Subcutaneous abdominal adipose tissue (tissue), 5 donors: ENCODE results near the gene KCNJ6.

Source experiments
- H3K27ac ChIP-seq: one replicate; pipeline ENCODE4 v1.7.0; 2013; ENCODE audit warnings: low read depth, mild to moderate bottlenecking, inconsistent platforms, low read length, moderate library complexity
- H3K27me3 ChIP-seq, 5 donors: one replicate each; pipeline ENCODE4 v1.7.0; 2013; ENCODE audit warnings: low read length in 5 of 5, inconsistent platforms in 1 of 5; ENCODE audit not compliant: control insufficient read depth in 5 of 5, insufficient read depth in 4 of 5
- H3K36me3 ChIP-seq, 5 donors: one replicate each; pipeline ENCODE4 v1.7.0; 2013; ENCODE audit warnings: low read length in 5 of 5; ENCODE audit not compliant: control insufficient read depth in 5 of 5, insufficient read depth in 5 of 5
- H3K4me1 ChIP-seq, 5 donors: one replicate each; pipeline ENCODE4 v1.7.0; 2013; ENCODE audit warnings: low read length in 5 of 5, mild to moderate bottlenecking in 3 of 5, moderate library complexity in 1 of 5; ENCODE audit not compliant: control insufficient read depth in 5 of 5, insufficient read depth in 5 of 5
- H3K4me3 ChIP-seq, 5 donors: one replicate each; pipeline ENCODE4 v1.7.0; 2013; ENCODE audit warnings: low read length in 5 of 5, low read depth in 1 of 5
- H3K9ac ChIP-seq, 5 donors: one replicate each; pipeline ENCODE4 v1.7.0; 2013; ENCODE audit warnings: low read length in 5 of 5, mild to moderate bottlenecking in 4 of 5, moderate library complexity in 3 of 5
- H3K9me3 ChIP-seq, 5 donors: one replicate each; pipeline ENCODE4 v1.7.0; 2013; ENCODE audit warnings: low read length in 5 of 5; ENCODE audit not compliant: control insufficient read depth in 5 of 5
- donor health status: healthy.
- donor health status: healthy.
- donor health status: healthy.
- donor health status: healthy.
- donor health status: healthy.

Gene KCNJ6

GRCh38 chr21:37811711-37812110, 104.5 kb downstream of the KCNJ6 start:
- peaks cover 0 to 3% (median 0%) of the 10 kb centered on the region in 5 donors for H3K27me3 ChIP-seq
- H3K4me1 ChIP-seq: no peaks in the 10 kb centered on the region
- no peaks in the 10 kb centered on the region for H3K36me3 ChIP-seq
- H3K9ac ChIP-seq: no peak overlapping the region
- H3K27ac ChIP-seq: no peak overlapping the region
- peaks cover 4 to 11% (median 8%) of the 10 kb centered on the region in 5 donors for H3K9me3 ChIP-seq
- H3K4me3 ChIP-seq: no peak overlapping the region

- no peak overlapping the region for H3K9ac ChIP-seq
- peaks cover 0 to 2% (median 0%) of the 10 kb centered on the region in 5 donors for H3K27me3 ChIP-seq
- H3K9me3 ChIP-seq: peaks cover 4 to 17% (median 8%) of the 10 kb centered on the region in 5 donors
- no peaks in the 10 kb centered on the region for H3K4me1 ChIP-seq
- no peak overlapping the region for H3K27ac ChIP-seq
- no peaks in the 10 kb centered on the region for H3K36me3 ChIP-seq
- H3K4me3 ChIP-seq: no peak overlapping the region
Measured at GRCh38 chr21:37808261-37808660, 108.0 kb downstream of the KCNJ6 start.

- Histone ChIP-seq H3K27ac (no peak overlapping the region), H3K4me1 (no peaks in the 10 kb centered on the region), H3K9ac (no peak overlapping the region), H3K36me3 (no peaks in the 10 kb centered on the region), H3K27me3 (peaks cover 0 to 5% (median 0%) of the 10 kb centered on the region in 5 donors), H3K9me3 (peaks cover 0 to 9% (median 3%) of the 10 kb centered on the region in 5 donors), H3K4me3 (no peak overlapping the region)
Measured at GRCh38 chr21:37805266-37805665, 111.0 kb downstream of the KCNJ6 start.

- Histone ChIP-seq H3K27me3 (peaks cover 0 to 5% (median 0%) of the 10 kb centered on the region in 5 donors), H3K36me3 (no peaks in the 10 kb centered on the region), H3K27ac (no peak overlapping the region), H3K4me3 (no peak overlapping the region), H3K4me1 (no peaks in the 10 kb centered on the region), H3K9ac (no peak overlapping the region), H3K9me3 (peaks cover 0 to 9% (median 0%) of the 10 kb centered on the region in 5 donors)
Measured at GRCh38 chr21:37804001-37804400, 112.3 kb downstream of the KCNJ6 start.

GRCh38 chr21:37803101-37803651, 113.1 kb downstream of the KCNJ6 start:
- peaks cover 0 to 9% (median 0%) of the 10 kb centered on the region in 5 donors for H3K9me3 ChIP-seq
- H3K36me3 ChIP-seq: no peaks in the 10 kb centered on the region
- H3K9ac ChIP-seq: no peak overlapping the region
- H3K27ac ChIP-seq: no peak overlapping the region
- H3K4me3 ChIP-seq: no peak overlapping the region
- peaks cover 0 to 5% (median 0%) of the 10 kb centered on the region in 5 donors for H3K27me3 ChIP-seq
- H3K4me1 ChIP-seq: no peaks in the 10 kb centered on the region

- no peaks in the 10 kb centered on the region for H3K36me3 ChIP-seq
- H3K27ac ChIP-seq: no peak overlapping the region
- peaks cover 0 to 5% (median 0%) of the 10 kb centered on the region in 5 donors for H3K27me3 ChIP-seq
- H3K9ac ChIP-seq: no peak overlapping the region
- peaks cover 0 to 9% (median 0%) of the 10 kb centered on the region in 5 donors for H3K9me3 ChIP-seq
- no peak overlapping the region for H3K4me3 ChIP-seq
- H3K4me1 ChIP-seq: no peaks in the 10 kb centered on the region
Measured at GRCh38 chr21:37800456-37801061, 115.7 kb downstream of the KCNJ6 start.

- no peak overlapping the region for H3K27ac ChIP-seq
- no peaks in the 10 kb centered on the region for H3K4me1 ChIP-seq
- peaks cover 0 to 9% (median 0%) of the 10 kb centered on the region in 5 donors for H3K9me3 ChIP-seq
- peaks cover 0 to 5% (median 0%) of the 10 kb centered on the region in 5 donors for H3K27me3 ChIP-seq
- H3K36me3 ChIP-seq: no peaks in the 10 kb centered on the region
- no peak overlapping the region for H3K4me3 ChIP-seq
- no peak overlapping the region for H3K9ac ChIP-seq
Measured at GRCh38 chr21:37800057-37800455, 116.2 kb downstream of the KCNJ6 start.

- Histone ChIP-seq H3K9ac (no peak overlapping the region), H3K36me3 (no peaks in the 10 kb centered on the region), H3K4me1 (no peaks in the 10 kb centered on the region), H3K27ac (no peak overlapping the region), H3K27me3 (peaks cover 0 to 5% (median 0%) of the 10 kb centered on the region in 5 donors), H3K4me3 (no peak overlapping the region), H3K9me3 (peaks cover 0 to 9% (median 0%) of the 10 kb centered on the region in 5 donors)
Measured at GRCh38 chr21:37799211-37800056, 116.8 kb downstream of the KCNJ6 start.

GRCh38 chr21:37797403-37797802, 118.9 kb downstream of the KCNJ6 start:
- Histone ChIP-seq H3K9ac (no peak overlapping the region), H3K36me3 (no peaks in the 10 kb centered on the region), H3K27me3 (peaks cover 0 to 2% (median 0%) of the 10 kb centered on the region in 5 donors), H3K4me1 (no peaks in the 10 kb centered on the region), H3K27ac (no peak overlapping the region), H3K9me3 (peaks cover 0 to 5% (median 0%) of the 10 kb centered on the region in 5 donors), H3K4me3 (no peak overlapping the region)

GRCh38 chr21:37796011-37796410, 120.2 kb downstream of the KCNJ6 start:
- H3K4me3 ChIP-seq: no peak overlapping the region
- H3K9ac ChIP-seq: no peak overlapping the region
- H3K27ac ChIP-seq: no peak overlapping the region

More at GRCh38 chr21:37796011-37796410, 120.2 kb downstream of the KCNJ6 start:
- H3K27me3 ChIP-seq: no peaks in the 10 kb centered on the region
- peaks cover 0 to 5% (median 0%) of the 10 kb centered on the region in 5 donors for H3K9me3 ChIP-seq
- no peaks in the 10 kb centered on the region for H3K4me1 ChIP-seq
- no peaks in the 10 kb centered on the region for H3K36me3 ChIP-seq
